ENCODE results near the gene THNSL1.

The THNSL1 gene

DNA sequence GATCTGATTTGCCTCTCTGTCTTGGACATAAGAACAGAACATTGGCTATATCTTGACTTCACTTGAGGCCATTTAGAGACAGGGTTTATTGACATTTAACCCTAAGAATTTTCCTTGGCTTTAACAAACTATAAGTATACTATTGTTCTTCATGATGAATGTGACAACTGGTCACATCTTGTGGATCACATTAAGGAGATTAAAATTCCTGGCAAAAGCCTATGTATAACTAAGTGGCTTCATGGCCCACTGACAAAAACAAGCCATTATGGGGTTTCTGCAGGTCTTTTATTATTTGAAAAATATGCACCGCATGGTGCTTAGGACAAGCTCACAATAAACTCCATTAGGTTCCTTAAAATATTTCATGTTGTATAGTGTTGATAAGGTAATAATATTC lies 54.8 kb downstream of the THNSL1 start:
- Histone ChIP-seq H3K9me3 (ENCODE audit: control insufficient read depth in 2 of 2, low read length in 2 of 2) (no peaks in the 10 kb centered on the region), H3K27ac (ENCODE audit: low read length) (no peak overlapping the region), H3K9ac (ENCODE audit: low read length in 2 of 2) (no peak overlapping the region), H3K36me3 (ENCODE audit: control insufficient read depth in 2 of 2, insufficient read depth in 2 of 2, low read length in 2 of 2) (no peaks in the 10 kb centered on the region), H3K4me1 (ENCODE audit: control insufficient read depth, insufficient read depth, low read length) (no peaks in the 10 kb centered on the region), H3K27me3 (ENCODE audit: control insufficient read depth in 1 of 2, insufficient read depth in 2 of 2, low read length in 2 of 2) (peaks cover 0 to 2% of the 10 kb centered on the region in 2 donors), H3K4me3 (ENCODE audit: low read length in 2 of 2) (no peak overlapping the region)

GRCh38 chr10:25072786-25073185 lies 56.4 kb downstream of the THNSL1 start:
- Histone ChIP-seq H3K9me3 (ENCODE audit: control insufficient read depth in 2 of 2, low read length in 2 of 2) (no peaks in the 10 kb centered on the region), H3K4me1 (ENCODE audit: control insufficient read depth, insufficient read depth, low read length) (no peaks in the 10 kb centered on the region), H3K36me3 (ENCODE audit: control insufficient read depth in 2 of 2, insufficient read depth in 2 of 2, low read length in 2 of 2) (no peaks in the 10 kb centered on the region), H3K9ac (ENCODE audit: low read length in 2 of 2) (no peak overlapping the region), H3K27ac (ENCODE audit: low read length) (no peak overlapping the region), H3K27me3 (ENCODE audit: control insufficient read depth in 1 of 2, insufficient read depth in 2 of 2, low read length in 2 of 2) (peaks cover 0 to 2% of the 10 kb centered on the region in 2 donors), H3K4me3 (ENCODE audit: low read length in 2 of 2) (no peak overlapping the region)

DNA sequence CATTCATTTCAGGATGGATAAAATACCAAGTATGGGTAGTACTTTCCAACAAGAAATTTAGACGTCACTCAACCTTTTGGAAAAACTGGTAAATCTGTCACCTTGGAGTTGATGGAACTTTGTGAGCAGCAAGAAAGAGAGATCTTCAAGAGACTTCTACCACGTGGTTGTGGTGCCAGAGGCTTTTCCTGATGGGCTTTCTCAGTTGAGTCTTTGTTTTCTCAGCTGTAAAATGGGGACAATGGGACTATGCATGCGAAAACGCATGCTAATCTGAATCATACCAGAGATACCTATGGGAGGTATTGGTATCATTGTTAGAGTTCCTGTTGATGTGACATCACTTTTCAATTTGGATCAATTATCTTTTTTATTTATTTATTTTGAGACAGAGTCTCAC lies 59.4 kb downstream of the THNSL1 start:
- Histone ChIP-seq H3K27me3 (ENCODE audit: control insufficient read depth in 1 of 2, insufficient read depth in 2 of 2, low read length in 2 of 2) (no peaks in the 10 kb centered on the region), H3K36me3 (ENCODE audit: control insufficient read depth in 2 of 2, insufficient read depth in 2 of 2, low read length in 2 of 2) (no peaks in the 10 kb centered on the region), H3K4me1 (ENCODE audit: control insufficient read depth, insufficient read depth, low read length) (peaks cover 1% of the 10 kb centered on the region), H3K27ac (ENCODE audit: low read length) (no peak overlapping the region), H3K9me3 (ENCODE audit: control insufficient read depth in 2 of 2, low read length in 2 of 2) (no peaks in the 10 kb centered on the region), H3K9ac (ENCODE audit: low read length in 2 of 2) (no peak overlapping the region), H3K4me3 (ENCODE audit: low read length in 2 of 2) (no peak overlapping the region)

All from stomach smooth muscle (tissue), 2 donors.